Hepatocyte (in vitro differentiated cells): ENCODE measurements around the gene ARHGAP15. TPM values are rescaled to one million over a fixed set of nuclear protein-coding genes. Genes with fewer than 3 reads are reported as not detected.

Experiments used
- DNase-seq: peaks from one replicate; pipeline ENCODE4 v3.0.0-alpha.2; 2016; ENCODE audit warnings: low spot score
- H2AFZ ChIP-seq: fragments of 200-600 bp; sonication (generic); 2 replicates; pipeline ENCODE4 v1.6.0; 2016; ENCODE audit warnings: antibody characterized with exemption, mild to moderate bottlenecking
- H3K27ac ChIP-seq: fragments of 200-600 bp; sonication (generic); 2 replicates; pipeline ENCODE4 v1.5.1; 2016; ENCODE audit warnings: mild to moderate bottlenecking
- H3K27me3 ChIP-seq: fragments of 200-600 bp; sonication (generic); 2 replicates; pipeline ENCODE4 v1.6.1; 2016
- H3K36me3 ChIP-seq: fragments of 200-600 bp; sonication (generic); replicated peaks from 2 replicates; pipeline ENCODE4 v1.5.1; 2016; ENCODE audit warnings: low read depth; ENCODE audit not compliant: insufficient read depth
- H3K4me1 ChIP-seq: fragments of 200-600 bp; sonication (generic); 2 replicates; pipeline ENCODE4 v1.5.1; 2016; ENCODE audit warnings: mild to moderate bottlenecking, moderate library complexity; ENCODE audit not compliant: insufficient read depth
- H3K4me2 ChIP-seq: fragments of 200-600 bp; sonication (generic); 2 replicates; pipeline ENCODE4 v1.6.0; 2016
- H3K4me3 ChIP-seq: fragments of 200-600 bp; sonication (generic); 2 replicates; pipeline ENCODE4 v1.5.1; 2016; ENCODE audit warnings: mild to moderate bottlenecking
- H3K79me2 ChIP-seq: fragments of 200-600 bp; sonication (generic); 2 replicates; pipeline ENCODE4 v1.6.0; 2017; ENCODE audit warnings: mild to moderate bottlenecking
- H3K9me2 ChIP-seq: fragments of 200-600 bp; sonication (generic); replicated peaks from 2 replicates; pipeline ENCODE4 v1.6.0; 2017; ENCODE audit warnings: mild to moderate bottlenecking; ENCODE audit not compliant: insufficient read depth
- H3K9me3 ChIP-seq: fragments of 200-600 bp; sonication (generic); 2 replicates; pipeline ENCODE4 v1.5.1; 2016; ENCODE audit warnings: low read depth, mild to moderate bottlenecking
- H4K20me1 ChIP-seq: fragments of 200-600 bp; sonication (generic); 2 replicates; pipeline ENCODE4 v1.6.0; 2016; ENCODE audit warnings: mild to moderate bottlenecking; ENCODE audit not compliant: insufficient read depth, poor library complexity, severe bottlenecking
- EZH2 ChIP-seq: fragments of 200-600 bp; sonication (generic); IDR thresholded peaks from 2 replicates; pipeline ENCODE4 v1.6.1; 2016; ENCODE audit warnings: antibody characterized with exemption, mild to moderate bottlenecking, borderline replicate concordance
- EZH2phosphoT487 ChIP-seq: fragments of 200-600 bp; sonication (generic); IDR thresholded peaks from one replicate; pipeline ENCODE4 v1.6.1; 2018; ENCODE audit warnings: antibody characterized with exemption, mild to moderate bottlenecking, low read depth, moderate library complexity; ENCODE audit not compliant: unreplicated experiment, severe bottlenecking
- WGBS: methylation state at CpG from one replicate; pipeline ENCODE4 v1.1.6; 2016; ENCODE audit warnings: low lambda C conversion rate; ENCODE audit errors: missing lambda C conversion rate; 5-methylcytosine and 5-hydroxymethylcytosine counted together
- polyA plus RNA-seq: library from polyadenylated mRNA; unstranded; fragments of >200 nt; fragmentation: Nextera tagmentation; extraction: Ambion mirVana; gene quantifications from 2 replicates; pipeline ENCODE4 v1.2.1, GENCODE V29; 2016
- total RNA-seq: library from RNA; depleted of rRNA; stranded (reverse); fragments of >200 nt; gene quantifications from 2 replicates; pipeline ENCODE4 v1.2.3, GENCODE V29; 2014
- TF ChIP-seq, protein P1 (sequence below): fragments of 200-600 bp; sonication (generic); IDR thresholded peaks from 2 replicates; pipeline ENCODE4 v1.5.1; 2016; ENCODE audit warnings: antibody characterized with exemption, mild to moderate bottlenecking; ENCODE audit not compliant: poor library complexity

Gene ARHGAP15
- total and polyA plus RNA-seq, 2 experiments from 2014 or later, result 0.17 TPM; not detected in 1

DNA sequence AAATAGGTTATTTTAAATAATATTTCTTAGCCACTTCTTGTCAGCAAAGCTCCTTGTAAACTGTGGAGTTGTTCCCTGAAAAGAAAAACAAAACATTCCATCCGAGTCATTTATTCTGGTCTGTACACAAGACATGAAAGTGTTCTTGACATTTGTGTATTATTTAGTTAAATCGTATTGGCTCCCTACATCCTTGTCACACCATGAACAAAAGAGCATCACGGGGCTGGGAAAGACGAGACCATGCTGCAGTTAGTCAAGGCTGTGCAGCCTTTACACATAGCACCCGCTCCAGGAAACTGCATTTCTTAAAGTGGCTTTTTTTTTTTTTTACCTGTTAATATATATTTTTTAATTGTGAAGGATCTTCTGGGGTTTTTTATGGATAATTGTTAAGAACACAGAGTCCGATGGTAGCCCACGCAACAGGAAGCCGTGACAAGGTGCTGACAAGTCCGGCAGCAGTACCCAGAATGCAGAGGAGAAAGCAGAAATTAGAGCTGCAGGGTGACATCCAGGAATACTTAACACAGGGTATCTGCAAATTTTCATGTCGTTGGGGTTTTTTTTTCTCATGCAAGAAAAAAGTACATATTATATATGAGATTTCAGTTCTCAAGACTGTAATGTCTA is 588.4 kb downstream of the ARHGAP15 start:
- Histone ChIP-seq H3K36me3 (no peaks in the 10 kb centered on the region), H3K79me2 (no peaks in the 10 kb centered on the region), H4K20me1 (no peaks in the 10 kb centered on the region), H3K9me3 (no peaks in the 10 kb centered on the region), H3K4me1 (no peaks in the 10 kb centered on the region), H3K27ac (peak overlapping the region; percentile 15), H3K4me2 (peak overlapping the region; percentile 63), H3K9me2 (no peaks in the 10 kb centered on the region), H2AFZ (no peak overlapping the region), H3K27me3 (no peaks in the 10 kb centered on the region), H3K4me3 (no peak overlapping the region)
- no peak for DNase-seq
- 56% methylated on average over 10 of the region's 10 CpGs for WGBS
- no peak for TF ChIP-seq EZH2phosphoT487
- TF ChIP-seq, protein P1, sequence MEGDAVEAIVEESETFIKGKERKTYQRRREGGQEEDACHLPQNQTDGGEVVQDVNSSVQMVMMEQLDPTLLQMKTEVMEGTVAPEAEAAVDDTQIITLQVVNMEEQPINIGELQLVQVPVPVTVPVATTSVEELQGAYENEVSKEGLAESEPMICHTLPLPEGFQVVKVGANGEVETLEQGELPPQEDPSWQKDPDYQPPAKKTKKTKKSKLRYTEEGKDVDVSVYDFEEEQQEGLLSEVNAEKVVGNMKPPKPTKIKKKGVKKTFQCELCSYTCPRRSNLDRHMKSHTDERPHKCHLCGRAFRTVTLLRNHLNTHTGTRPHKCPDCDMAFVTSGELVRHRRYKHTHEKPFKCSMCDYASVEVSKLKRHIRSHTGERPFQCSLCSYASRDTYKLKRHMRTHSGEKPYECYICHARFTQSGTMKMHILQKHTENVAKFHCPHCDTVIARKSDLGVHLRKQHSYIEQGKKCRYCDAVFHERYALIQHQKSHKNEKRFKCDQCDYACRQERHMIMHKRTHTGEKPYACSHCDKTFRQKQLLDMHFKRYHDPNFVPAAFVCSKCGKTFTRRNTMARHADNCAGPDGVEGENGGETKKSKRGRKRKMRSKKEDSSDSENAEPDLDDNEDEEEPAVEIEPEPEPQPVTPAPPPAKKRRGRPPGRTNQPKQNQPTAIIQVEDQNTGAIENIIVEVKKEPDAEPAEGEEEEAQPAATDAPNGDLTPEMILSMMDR, result no peak

GRCh38 chr2:143718745-143719144 is 589.5 kb downstream of the ARHGAP15 start:
- no peak overlapping the region for H2AFZ ChIP-seq

DNA sequence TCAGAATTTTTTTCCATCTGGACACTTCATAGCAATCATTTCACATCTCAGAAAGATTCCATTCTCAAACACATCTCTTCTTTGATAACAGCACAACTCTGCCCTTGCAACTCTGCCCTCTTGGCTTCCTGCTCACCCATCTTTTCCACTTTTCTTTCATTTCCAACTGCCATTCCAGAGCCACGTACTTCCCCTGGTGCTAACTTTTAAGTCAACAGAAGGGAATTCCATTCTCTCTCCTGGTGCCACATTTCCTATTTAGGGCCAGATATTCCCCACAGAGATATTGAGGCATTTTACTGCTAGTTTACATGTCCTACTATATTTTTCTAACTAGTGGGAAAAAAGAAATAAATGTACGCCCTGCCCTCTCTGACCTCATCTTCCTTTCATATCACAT is 590.2 kb downstream of the ARHGAP15 start:
- H2AFZ ChIP-seq, result no peak overlapping the region
- WGBS, result 83% methylated on average over 2 of the region's 2 CpGs

More at GRCh38 chr2:143718745-143719144, 589.5 kb downstream of the ARHGAP15 start:
- Histone ChIP-seq H3K9me2 (no peaks in the 10 kb centered on the region), H3K4me1 (no peaks in the 10 kb centered on the region), H3K9me3 (no peaks in the 10 kb centered on the region), H3K79me2 (no peaks in the 10 kb centered on the region), H3K36me3 (no peaks in the 10 kb centered on the region), H3K4me2 (no peak overlapping the region), H3K4me3 (no peak overlapping the region), H3K27me3 (no peaks in the 10 kb centered on the region), H3K27ac (no peak overlapping the region), H4K20me1 (no peaks in the 10 kb centered on the region)
- TF ChIP-seq EZH2 (no peak), EZH2phosphoT487 (no peak)
- TF ChIP-seq, protein P1, result no peak
- WGBS, result 91% methylated on average over 2 of the region's 2 CpGs
- DNase-seq, result no peak

More for the DNA sequence above, 590.2 kb downstream of the ARHGAP15 start:
- no peak overlapping the region for H3K4me2 ChIP-seq
- H3K27ac ChIP-seq, result no peak overlapping the region
- no peaks in the 10 kb centered on the region for H3K9me3 ChIP-seq
- H3K4me3 ChIP-seq, result no peak overlapping the region
- no peaks in the 10 kb centered on the region for H3K79me2 ChIP-seq
- H3K9me2 ChIP-seq, result no peaks in the 10 kb centered on the region
- DNase-seq, result no peak
- no peak for TF ChIP-seq EZH2
- TF ChIP-seq, protein P1, result no peak
- TF ChIP-seq EZH2phosphoT487, result no peak
- no peaks in the 10 kb centered on the region for H4K20me1 ChIP-seq
- H3K4me1 ChIP-seq, result no peaks in the 10 kb centered on the region
- H3K36me3 ChIP-seq, result no peaks in the 10 kb centered on the region
- no peaks in the 10 kb centered on the region for H3K27me3 ChIP-seq
